Pons (tissue), 1 donor: Measurements from ENCODE around the gene ARHGAP10.
"Not testable (repeated sequence)": the region's sequence is repeated elsewhere in the genome, so short reads cannot be mapped to it uniquely, and the experiment has no call there.

Experiments
- DNase-seq: peaks from one replicate; pipeline ENCODE4 v3.0.0-alpha.2; 2016; ENCODE audit warnings: low spot score

The ARHGAP10 gene

DNA sequence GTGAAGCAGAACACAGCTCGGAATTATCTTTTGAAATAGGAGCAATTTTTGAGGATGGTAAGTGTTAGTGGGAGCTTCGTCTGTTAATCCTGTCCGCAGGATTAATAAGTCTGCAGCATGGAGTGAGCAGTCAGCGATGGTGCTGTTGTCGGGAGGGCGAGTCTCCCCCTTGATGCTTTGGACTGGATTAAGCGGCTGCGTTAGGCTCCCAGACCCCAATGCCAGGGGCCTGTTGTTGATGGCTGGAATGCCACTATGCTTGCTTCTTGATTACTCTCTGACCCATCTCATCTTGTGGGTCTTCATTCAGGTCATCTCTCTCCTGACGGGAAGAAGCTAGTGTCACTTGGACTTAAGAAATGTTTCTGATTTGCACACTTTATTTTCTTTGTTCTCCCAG, 332.6 kb downstream of the ARHGAP10 start:
- DNase-seq = no peak

- no peak for DNase-seq
These were observed 333.2 kb downstream of the ARHGAP10 start for GRCh38 chr4:148065075-148065474.

DNA sequence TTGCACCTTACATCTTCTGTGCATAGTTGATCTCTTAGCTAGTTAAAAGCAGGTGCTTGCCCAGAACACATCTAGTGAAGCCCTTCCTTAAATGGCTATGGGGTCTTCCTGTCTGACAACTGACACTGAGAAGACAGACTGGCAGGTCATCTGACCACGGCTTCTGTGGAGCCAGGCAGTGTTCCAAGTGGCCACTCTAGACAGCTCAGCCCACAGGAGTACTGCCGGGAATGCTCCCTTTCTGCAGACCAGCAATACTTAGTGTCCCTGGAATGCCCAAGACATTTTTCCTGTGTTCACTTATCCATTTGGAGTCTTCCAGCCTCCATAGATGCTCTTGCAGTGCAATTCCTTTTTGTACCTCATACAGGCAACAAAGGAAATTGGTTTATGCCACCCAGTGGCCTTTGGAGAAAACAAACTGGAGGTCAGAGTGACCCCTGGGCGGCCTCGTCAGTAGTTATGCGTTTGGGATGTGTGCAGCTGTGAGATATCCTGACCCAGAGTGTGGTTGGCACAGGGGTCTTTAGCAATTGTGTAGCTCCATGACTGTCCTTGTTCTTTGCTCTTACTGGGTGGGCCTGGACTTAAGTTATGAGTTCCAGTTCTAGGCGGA, 335.5 kb downstream of the ARHGAP10 start:
- DNase-seq = no peak

GRCh38 chr4:148068065-148068911, 336.4 kb downstream of the ARHGAP10 start:
- DNase-seq = no peak

DNA sequence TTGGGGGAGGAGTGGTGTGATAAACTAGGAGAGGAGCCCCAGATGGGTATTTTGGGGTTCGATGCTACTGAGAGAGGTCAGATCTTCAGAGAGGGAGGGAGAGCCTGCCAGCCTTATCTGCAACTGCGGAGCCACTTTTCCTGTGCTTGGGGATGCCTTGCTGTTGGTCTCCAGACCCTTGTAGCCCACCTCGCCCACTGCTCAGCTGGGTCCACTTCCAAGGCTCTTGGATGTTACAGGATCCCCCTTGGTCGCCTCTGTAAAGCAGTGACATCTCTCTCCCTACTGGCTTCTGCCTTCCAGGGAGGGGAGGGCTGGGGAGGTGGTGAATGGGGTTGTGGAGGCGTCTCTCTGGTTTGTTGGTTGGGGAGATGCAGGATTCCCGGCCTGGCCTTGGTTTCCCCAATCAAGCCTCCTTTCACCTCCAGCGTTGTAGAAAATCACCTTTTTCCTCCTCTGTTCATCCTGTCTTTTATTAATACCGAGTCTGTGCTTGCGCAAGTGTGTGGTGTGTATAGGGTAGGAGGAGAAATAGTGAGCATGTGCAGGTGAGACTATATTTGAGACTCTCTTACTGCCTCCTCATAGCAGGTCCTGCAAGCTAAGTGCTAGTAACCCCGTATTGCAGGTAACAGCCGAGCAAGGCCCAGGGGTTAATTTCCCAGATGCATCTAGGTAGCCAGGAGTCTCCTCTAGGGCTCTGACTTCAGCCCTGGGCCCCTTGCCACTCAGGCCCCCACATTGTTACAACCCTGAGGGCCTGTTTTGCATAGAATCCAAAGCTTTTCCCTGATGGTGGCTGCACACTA, 337.4 kb downstream of the ARHGAP10 start:
- no peak for DNase-seq

GRCh38 chr4:148069895-148070178, 337.9 kb downstream of the ARHGAP10 start:
- no peak for DNase-seq

DNA sequence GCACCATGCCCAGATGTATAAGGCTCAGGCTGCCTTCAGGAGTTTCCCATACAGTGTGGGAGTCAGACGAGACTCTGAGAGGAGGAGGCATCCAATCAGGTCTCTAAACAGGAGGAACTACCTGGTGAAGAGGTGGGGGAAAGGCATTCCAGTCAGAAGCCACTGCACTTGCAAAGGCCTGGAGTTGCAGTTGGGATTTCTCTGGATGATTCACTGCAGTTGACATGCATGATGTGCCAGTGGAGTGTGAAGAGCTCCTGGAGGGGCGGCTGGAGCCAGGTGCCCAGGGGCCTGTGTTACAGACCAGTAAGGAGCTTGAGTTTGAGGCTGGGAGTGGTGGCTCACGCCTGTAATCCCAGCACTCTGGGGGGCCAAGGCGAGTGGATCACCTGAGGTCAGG, 339.1 kb downstream of the ARHGAP10 start:
- no peak for DNase-seq

DNA sequence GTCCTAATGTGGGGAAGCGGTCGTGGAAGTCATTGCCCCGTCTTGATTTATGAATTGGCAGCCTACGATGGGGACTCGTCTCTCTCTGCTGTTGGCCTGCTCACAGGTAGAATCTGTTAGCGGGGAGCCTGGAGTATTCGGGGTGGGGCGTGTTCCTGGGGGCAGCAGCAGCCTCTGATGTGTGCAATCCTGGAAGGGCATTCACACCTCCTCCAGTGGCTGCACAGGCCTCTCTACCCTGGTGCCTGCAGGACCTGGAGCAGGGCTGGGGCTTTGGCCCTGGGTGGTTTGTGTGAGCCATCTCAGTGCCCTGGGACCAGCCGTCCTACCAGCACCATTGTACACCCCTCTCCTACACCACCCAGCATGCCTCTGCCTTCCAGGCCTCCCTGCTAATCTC, 340.9 kb downstream of the ARHGAP10 start:
- no peak for DNase-seq

DNA sequence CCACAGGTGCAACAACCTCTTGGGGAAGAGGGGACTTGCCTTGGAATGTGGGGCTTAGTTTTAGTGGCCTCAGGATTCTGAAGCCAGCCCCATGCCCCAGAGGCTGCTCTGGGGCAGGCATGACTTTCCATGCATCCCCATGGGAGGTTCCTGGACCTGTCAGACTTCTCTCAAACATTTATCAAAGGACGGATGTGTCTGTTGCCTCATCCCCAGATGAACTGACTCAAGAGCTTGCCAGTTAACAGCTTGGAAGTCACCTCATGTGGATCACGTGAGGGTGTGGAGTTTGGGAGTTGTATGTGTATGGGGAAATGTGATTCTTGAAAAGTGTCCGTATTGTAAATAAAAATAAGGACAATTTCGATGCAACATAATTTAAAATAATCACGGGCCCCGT, 341.5 kb downstream of the ARHGAP10 start:
- DNase-seq = no peak

GRCh38 chr4:148074462-148074861, 342.6 kb downstream of the ARHGAP10 start:
- DNase-seq = no peak

DNA sequence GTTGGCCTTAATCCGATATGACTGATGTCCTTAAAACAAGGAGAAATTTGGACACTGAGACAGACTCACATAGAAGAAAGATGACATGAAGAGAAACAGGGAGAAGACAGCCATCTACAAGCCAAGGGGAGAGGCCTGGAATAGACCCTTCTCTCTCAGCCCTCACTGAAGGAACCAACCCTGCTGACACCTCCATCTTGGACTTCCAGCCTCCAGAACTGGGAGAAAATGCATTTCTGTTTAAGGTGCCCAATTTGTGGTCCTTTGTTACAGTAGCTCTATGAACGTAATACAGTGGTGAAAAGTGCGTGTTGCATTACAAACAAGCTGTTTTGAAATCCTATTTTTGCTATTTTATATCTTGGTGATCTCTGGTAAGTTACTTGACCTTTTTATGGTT, 343.6 kb downstream of the ARHGAP10 start:
- DNase-seq = no peak

GRCh38 chr4:148076964-148077363, 345.1 kb downstream of the ARHGAP10 start:
- no peak for DNase-seq

DNA sequence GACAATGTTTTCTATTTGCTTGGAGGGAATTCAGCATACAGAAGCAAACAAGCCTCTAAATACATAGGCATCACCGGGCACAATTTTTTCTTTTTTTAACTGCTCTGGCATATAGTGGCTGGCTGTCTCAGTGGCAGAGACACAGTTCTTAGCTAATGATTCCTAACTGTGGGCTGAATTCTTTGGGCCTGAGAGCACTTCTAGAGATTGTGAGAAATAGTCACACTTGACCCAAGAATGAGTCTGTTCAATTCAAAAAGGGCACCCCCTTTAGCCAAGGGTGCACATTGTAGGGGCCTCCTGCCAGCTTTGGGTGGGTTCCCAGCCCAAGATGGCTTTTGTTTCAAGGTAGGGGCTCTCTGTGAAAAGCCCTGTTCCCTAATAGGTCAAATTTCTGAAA, 345.7 kb downstream of the ARHGAP10 start:
- DNase-seq = no peak

- DNase-seq = no peak
These were observed 346.2 kb downstream of the ARHGAP10 start for GRCh38 chr4:148078061-148078460.

- DNase-seq = no peak
These were observed 348.1 kb downstream of the ARHGAP10 start for GRCh38 chr4:148079961-148080360.

GRCh38 chr4:148081267-148081666, 349.4 kb downstream of the ARHGAP10 start:
- no peak for DNase-seq

- DNase-seq = no peak
These were observed 349.9 kb downstream of the ARHGAP10 start for GRCh38 chr4:148081745-148082144.

GRCh38 chr4:148083073-148083472, 351.2 kb downstream of the ARHGAP10 start:
- not testable (repeated sequence) for DNase-seq

DNA sequence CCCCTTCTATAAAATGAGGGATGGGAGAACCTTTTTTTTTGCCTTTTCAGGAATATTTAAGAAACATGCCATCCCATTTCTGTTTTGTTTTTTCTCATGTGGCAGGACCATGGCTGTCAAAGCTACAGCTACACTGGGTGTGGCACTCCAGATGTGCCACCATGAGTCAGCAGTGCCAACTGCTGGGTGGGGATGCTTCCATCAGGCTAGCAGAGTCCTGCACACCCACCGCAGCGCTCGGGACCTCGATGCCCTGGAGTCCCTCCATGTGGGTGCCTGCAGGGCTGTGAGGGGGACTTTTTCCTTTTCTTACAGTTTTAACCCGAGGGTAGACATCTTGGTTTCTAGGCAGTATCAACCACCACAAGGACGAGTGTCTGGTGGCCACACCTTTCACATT, 357.7 kb downstream of the ARHGAP10 start:
- no peak for DNase-seq

- no peak for DNase-seq
These were observed 358.1 kb downstream of the ARHGAP10 start for GRCh38 chr4:148090029-148090428.

GRCh38 chr4:148090503-148091476, 358.9 kb downstream of the ARHGAP10 start:
- DNase-seq = no peak

DNA sequence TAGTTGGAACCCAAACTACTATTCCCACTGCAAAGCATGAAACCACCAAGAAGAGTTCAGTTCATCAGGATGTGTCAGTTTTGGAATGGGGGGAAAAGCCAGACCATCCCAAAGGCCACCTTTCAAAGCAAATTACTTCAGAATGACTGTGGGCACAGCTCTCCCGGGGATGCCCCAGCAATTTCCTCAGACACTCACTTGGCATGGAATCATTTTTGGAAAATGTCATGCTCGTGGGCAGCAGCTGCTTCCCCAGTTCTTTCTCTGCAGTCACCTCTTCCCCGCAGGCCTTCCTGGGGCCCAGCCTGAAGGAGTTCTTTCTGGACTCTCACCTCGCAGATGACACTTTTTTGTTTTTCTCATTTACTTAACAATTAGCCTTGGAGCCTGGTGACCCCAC, 360.0 kb downstream of the ARHGAP10 start:
- DNase-seq = no peak
